SK-N-MC (cell line): Measurements from ENCODE around the gene SACS.
"Not testable (repeated sequence)": the region's sequence is repeated elsewhere in the genome, so short reads cannot be mapped to it uniquely, and the experiment has no call there.

Source experiments
- DNase-seq: peaks from one replicate; pipeline ENCODE4 v3.0.0-alpha.2; 2011; ENCODE audit warnings: low read depth, low spot score
- H3K27ac ChIP-seq: fragments of 200-600 bp; sonication (generic); 2 replicates; pipeline ENCODE4 v1.5.1; 2016; ENCODE audit warnings: mixed run types
- H3K36me3 ChIP-seq: fragments of 200-600 bp; sonication (generic); 2 replicates; pipeline ENCODE4 v1.6.1; 2017; ENCODE audit warnings: antibody characterized with exemption, low read length, mixed read lengths; ENCODE audit not compliant: insufficient read depth
- H3K4me3 ChIP-seq: fragments of 200-600 bp; sonication (generic); 2 replicates; pipeline ENCODE4 v1.5.1; 2016
- H3K9ac ChIP-seq: fragments of 200-600 bp; sonication (generic); 2 replicates; pipeline ENCODE4 v1.8.0; 2017; ENCODE audit warnings: mixed run types, mixed read lengths; ENCODE audit not compliant: insufficient read length
- H3K9me3 ChIP-seq: fragments of 200-600 bp; sonication (generic); 2 replicates; pipeline ENCODE4 v1.6.1; 2017; ENCODE audit warnings: low read depth, mild to moderate bottlenecking, antibody characterized with exemption, low read length, moderate library complexity, mixed read lengths
- EZH2 ChIP-seq: fragments of 200-600 bp; sonication (generic); IDR thresholded peaks from one replicate; pipeline ENCODE4 v1.6.1; 2017; ENCODE audit warnings: antibody characterized with exemption
- FOXP2 ChIP-seq: optimal IDR thresholded peaks from 2 replicates; pipeline ENCODE3; 2011; ENCODE audit warnings: mild to moderate bottlenecking, moderate library complexity; ENCODE audit not compliant: insufficient read depth; ENCODE audit errors: extremely low read length, control extremely low read depth
- POLR2AphosphoS5 ChIP-seq: IDR thresholded peaks from 2 replicates; pipeline ENCODE4 v1.6.1; 2012; ENCODE audit warnings: mild to moderate bottlenecking, low read depth, low read length, borderline replicate concordance

The SACS gene

DNA sequence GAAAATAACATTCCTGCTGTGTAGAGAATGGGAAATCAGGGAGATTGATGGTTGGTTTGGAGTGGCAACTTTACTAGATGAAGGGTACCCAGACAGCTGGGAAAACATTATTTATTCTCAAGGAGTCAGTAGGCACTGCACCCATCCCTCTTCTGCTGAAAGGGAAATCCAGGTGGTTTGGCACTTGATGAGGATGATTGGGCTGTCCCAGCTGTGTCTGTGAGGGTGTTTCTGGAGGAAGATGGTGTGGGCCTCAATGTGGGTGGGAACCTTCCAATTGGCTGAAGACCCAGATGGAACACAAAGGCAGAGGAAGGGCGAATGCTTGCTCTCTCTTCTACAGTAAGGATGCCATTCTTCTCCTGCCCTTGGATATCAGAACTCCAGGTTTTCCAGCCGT, 10.4 kb upstream of the SACS start:
- no peak for DNase-seq
- H3K9me3 ChIP-seq: no peaks in the 10 kb centered on the region
- no peak for TF ChIP-seq FOXP2
- no peaks in the 10 kb centered on the region for H3K36me3 ChIP-seq
- no peak overlapping the region for H3K27ac ChIP-seq
- H3K9ac ChIP-seq: no peak overlapping the region
- H3K4me3 ChIP-seq: no peak overlapping the region

DNA sequence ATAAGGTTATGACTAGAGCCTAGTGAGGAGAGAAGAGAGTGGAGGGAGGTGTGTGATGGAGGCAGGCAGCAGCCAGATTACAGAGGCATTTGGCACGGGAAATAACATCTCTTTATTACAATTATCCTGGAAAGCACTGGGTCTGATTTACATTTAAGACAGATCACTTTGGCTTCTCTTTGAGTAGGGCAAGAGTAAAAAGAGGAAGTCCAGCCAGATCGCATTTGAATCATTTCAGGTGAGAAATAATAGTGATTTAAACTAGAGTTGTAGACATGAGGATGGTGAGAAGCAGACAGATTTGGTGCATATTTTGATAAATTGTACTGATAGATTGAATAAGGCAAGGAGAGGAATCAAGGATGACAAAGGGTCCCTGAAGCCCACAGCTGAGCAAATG, 9.6 kb upstream of the SACS start:
- TF ChIP-seq EZH2 (no peak), FOXP2 (no peak), POLR2AphosphoS5 (no peak)
- Histone ChIP-seq H3K36me3 (no peaks in the 10 kb centered on the region), H3K27ac (no peak overlapping the region), H3K4me3 (no peak overlapping the region), H3K9me3 (no peaks in the 10 kb centered on the region), H3K9ac (no peak overlapping the region)
- DNase-seq: no peak

- no peak overlapping the region for H3K27ac ChIP-seq
- no peak for DNase-seq
- H3K9me3 ChIP-seq: no peaks in the 10 kb centered on the region
- TF ChIP-seq EZH2 (no peak), FOXP2 (no peak), POLR2AphosphoS5 (no peak)
- no peak overlapping the region for H3K4me3 ChIP-seq
- H3K36me3 ChIP-seq: no peaks in the 10 kb centered on the region
- no peak overlapping the region for H3K9ac ChIP-seq
Observed at GRCh38 chr13:23440821-23441618, 7.5 kb upstream of the SACS start.

GRCh38 chr13:23440324-23440723, 6.8 kb upstream of the SACS start:
- H3K27ac ChIP-seq, DNase-seq, H3K9ac ChIP-seq: not testable (repeated sequence)

DNA sequence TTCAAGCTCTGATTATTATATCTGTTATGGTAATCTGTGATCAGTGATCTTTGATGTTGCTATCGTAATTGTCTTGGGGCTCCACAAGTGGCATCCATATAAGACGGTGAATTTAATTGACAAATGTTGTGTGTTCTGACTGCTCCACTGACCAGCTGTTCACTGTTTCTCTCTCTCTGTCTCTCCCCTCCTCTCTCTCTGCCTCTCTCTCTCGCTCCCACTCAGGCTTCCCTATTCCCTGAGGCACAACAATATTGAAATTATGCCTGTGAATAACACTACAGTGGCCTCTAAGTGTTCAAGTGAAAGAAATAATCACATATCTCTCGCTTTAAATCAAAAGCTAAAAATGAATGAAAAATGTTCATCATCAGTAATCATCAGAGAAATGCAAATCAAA, 4.4 kb upstream of the SACS start:
- TF ChIP-seq FOXP2 (no peak), EZH2 (no peak), POLR2AphosphoS5 (no peak)
- Histone ChIP-seq H3K36me3 (no peaks in the 10 kb centered on the region), H3K4me3 (no peak overlapping the region), H3K27ac (no peak overlapping the region), H3K9me3 (no peaks in the 10 kb centered on the region), H3K9ac (no peak overlapping the region)
- DNase-seq: no peak

More at GRCh38 chr13:23440324-23440723, 6.8 kb upstream of the SACS start:
- H3K4me3 ChIP-seq, H3K36me3 ChIP-seq, H3K9me3 ChIP-seq: not testable (repeated sequence)

GRCh38 chr13:23436680-23437079, 3.2 kb upstream of the SACS start:
- no peaks in the 10 kb centered on the region for H3K36me3 ChIP-seq
- H3K9me3 ChIP-seq: no peaks in the 10 kb centered on the region
- TF ChIP-seq FOXP2 (no peak), POLR2AphosphoS5 (no peak), EZH2 (no peak)
- DNase-seq: no peak
- no peak overlapping the region for H3K4me3 ChIP-seq
- no peak overlapping the region for H3K9ac ChIP-seq
- no peak overlapping the region for H3K27ac ChIP-seq

GRCh38 chr13:23434491-23434890, 989 bp upstream of the SACS start:
- DNase-seq: no peak

DNA sequence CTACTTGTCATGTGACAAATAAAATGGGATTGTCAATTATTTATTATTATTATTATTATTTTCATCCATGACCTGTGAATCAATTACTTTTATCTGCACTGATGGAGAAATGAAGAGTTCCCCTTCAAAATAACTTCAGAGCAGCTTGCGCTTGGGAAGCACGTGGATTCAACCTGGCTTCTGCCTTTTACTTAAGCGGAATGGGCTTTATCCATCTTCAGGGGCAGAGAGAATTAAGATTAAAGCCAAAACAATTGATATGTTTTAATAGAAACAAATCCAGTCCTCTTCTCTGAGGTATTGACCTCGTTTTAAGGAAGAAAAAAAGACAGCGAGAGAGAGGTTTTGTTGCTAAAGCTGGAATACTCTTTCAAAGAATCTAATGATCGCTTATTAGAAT, 876 bp downstream of the SACS start:
- H3K9me3 ChIP-seq: no peaks in the 10 kb centered on the region
- H3K27ac ChIP-seq: no peak overlapping the region
- DNase-seq: no peak
- H3K36me3 ChIP-seq: no peaks in the 10 kb centered on the region
- H3K4me3 ChIP-seq: no peak overlapping the region
- TF ChIP-seq POLR2AphosphoS5: no peak
- TF ChIP-seq EZH2: no peak
- no peak for TF ChIP-seq FOXP2
- no peak overlapping the region for H3K9ac ChIP-seq

More at GRCh38 chr13:23434491-23434890, 989 bp upstream of the SACS start:
- Histone ChIP-seq H3K9me3 (no peaks in the 10 kb centered on the region), H3K4me3 (no peak overlapping the region), H3K36me3 (no peaks in the 10 kb centered on the region), H3K9ac (no peak overlapping the region), H3K27ac (no peak overlapping the region)
- TF ChIP-seq POLR2AphosphoS5: no peak
- no peak for TF ChIP-seq EZH2
- no peak for TF ChIP-seq FOXP2

DNA sequence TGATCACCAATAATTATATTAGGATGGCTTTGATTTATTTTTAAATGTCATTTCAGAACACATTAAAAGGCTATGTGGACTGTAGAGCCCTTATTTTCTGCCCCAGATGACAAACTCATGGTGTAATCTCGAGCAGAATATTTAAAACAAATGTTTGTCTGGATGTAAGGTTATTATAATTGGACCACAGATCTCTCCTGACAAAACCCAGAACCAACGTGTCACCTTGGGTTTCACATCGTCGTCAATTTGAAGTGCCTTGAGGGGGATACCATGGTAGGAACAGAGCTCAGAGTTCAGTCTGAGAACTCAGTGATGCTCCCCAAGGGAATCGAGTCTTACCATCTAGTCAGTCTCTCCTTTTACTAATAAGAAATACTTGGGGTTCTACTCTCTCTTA, 2.8 kb downstream of the SACS start:
- TF ChIP-seq POLR2AphosphoS5 (no peak), FOXP2 (no peak), EZH2 (no peak)
- Histone ChIP-seq H3K9me3 (no peaks in the 10 kb centered on the region), H3K27ac (no peak overlapping the region), H3K4me3 (no peak overlapping the region), H3K9ac (no peak overlapping the region), H3K36me3 (no peaks in the 10 kb centered on the region)
- no peak for DNase-seq
